ENCODE results near the gene MVD.
A peak's percentile ranks its signal among the peaks of the same experiment; 100 is the strongest.

- TF ChIP-seq CTCF (conservative IDR thresholded peaks at IDR 0.05; ENCODE audit: low read depth in 2 of 2), result peak; percentile 64 to 84
- TF ChIP-seq POLR2AphosphoS5 (IDR thresholded peaks at IDR 0.05; ENCODE audit: low read depth), result no peak
- no peak for TF ChIP-seq EZH2 (IDR thresholded peaks at IDR 0.05; ENCODE audit: low read depth, unreplicated experiment)
Observed at GRCh38 chr16:88681084-88681680, 18.3 kb upstream of the MVD start.

All from GM23338 (cell line).